Head of caudate nucleus (tissue), 42 donors: ENCODE results near the gene MAOB.
"Not testable (repeated sequence)": the region's sequence is repeated elsewhere in the genome, so short reads cannot be mapped to it uniquely, and the experiment has no call there.

Experiments
- DNase-seq, 42 donors: peaks; one replicate each; pipeline versions ENCODE4 v3.0.0 to v3.0.0-alpha.2; 2020 to 2021; ENCODE audit warnings: mixed read lengths in 7 of 42
- intact Hi-C: fragments of 100-400 bp; cut with DNase I; formaldehyde crosslinking; loops from one replicate; pipeline ENCODE4 v1.15.0; 2022

MAOB gene

DNA sequence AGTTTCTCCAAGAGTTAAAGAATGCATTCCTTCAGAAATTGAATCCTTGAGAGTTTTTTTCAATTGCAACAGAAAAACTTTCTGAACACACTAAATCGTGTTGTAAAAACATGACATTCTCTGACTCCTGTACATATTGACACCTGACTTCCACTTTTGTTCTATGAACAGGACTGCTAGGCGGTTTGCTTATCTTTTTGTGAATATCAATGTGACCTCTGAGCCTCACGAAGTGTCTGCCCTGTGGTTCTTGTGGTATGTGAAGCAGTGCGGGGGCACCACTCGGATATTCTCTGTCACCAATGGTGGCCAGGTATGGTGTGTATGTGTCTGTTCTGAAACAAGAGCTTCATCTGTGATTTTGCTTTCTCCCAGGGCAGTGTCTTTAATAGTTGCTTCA is 154.2 kb downstream of the MAOB start:
- DNase-seq = no peak
- intact Hi-C loops = no loop called here

DNA sequence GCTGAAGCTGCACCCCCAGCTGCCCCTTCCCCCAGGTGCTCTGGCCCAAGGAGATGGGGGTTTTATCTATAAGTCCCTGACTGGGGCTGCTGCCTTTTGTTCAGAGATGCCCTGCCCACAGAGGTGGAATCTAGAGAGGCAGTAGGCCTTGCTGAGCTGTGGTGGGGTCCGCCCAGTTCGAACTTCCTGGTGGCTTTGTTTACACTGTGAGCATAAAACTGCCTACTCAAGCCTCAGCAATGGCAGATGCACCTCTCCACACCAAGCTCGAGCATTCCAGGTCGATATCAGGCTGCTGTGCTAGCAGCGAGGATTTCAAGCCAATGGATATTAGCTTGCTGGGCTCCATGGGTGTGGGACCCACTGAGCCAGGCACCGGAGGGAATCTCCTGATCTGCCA is 155.0 kb downstream of the MAOB start:
- intact Hi-C loops = not testable (repeated sequence)

DNA sequence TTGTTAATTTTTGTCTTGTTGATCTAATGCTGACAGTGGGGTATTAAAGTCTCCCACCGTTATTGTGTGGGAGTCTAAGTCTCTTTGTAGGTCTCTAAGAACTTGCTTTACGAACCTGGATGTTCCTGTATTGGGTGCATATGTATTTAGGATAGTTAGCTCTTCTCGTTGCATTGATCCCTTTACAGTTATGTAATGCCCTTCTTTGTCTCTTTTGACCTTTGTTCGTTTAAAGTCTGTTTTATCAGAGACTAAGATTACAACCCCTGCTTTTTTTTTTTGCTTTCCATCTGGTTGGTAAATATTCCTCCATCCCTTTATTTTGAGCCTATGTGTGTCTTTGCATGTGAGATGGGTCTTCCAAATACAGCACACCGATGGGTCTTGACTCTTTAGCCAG is 157.0 kb downstream of the MAOB start:
- DNase-seq, intact Hi-C loops: not testable (repeated sequence)

More for the DNA sequence above, 155.0 kb downstream of the MAOB start:
- not testable (repeated sequence) for DNase-seq

DNA sequence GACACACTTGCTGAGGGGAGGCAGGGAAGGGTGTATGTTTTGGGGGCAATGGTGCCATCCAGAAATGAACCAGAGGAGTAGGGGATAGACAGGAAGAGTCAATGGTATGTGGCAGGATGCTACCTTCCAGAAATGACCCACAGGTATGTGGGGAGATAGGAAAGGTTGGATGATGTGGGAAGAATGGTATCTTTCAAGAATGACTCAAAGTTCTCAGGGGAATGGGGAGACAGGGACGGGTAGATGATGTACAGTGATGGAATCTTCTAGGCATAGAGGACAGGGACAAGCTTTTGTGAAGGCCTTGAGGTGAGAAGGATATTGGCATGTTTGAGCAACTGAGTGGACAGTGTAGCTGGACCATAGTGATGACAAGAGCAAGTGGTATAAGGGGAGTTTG is 161.3 kb downstream of the MAOB start:
- no peak for DNase-seq
- intact Hi-C loops = no loop called here

DNA sequence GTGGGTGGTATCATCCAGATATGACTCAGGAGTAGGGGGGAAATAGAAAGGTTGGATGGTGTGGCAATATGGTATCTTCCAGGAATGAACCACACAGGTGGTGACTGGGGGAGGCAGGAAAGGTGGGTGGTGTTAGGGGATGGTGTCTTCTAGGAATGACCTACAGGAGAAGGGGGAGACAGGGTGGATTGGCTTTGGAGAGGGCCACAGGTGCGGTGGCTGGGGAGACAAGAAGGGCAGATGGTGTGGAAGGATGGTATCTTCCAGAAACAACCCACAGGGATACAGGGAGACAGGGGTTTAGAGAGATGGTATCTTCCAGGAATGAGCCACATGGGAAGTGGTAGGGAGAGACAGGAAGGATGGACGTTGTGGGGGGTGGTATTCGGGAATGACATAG is 162.2 kb downstream of the MAOB start:
- DNase-seq = no peak
- intact Hi-C loops = no loop called here

DNA sequence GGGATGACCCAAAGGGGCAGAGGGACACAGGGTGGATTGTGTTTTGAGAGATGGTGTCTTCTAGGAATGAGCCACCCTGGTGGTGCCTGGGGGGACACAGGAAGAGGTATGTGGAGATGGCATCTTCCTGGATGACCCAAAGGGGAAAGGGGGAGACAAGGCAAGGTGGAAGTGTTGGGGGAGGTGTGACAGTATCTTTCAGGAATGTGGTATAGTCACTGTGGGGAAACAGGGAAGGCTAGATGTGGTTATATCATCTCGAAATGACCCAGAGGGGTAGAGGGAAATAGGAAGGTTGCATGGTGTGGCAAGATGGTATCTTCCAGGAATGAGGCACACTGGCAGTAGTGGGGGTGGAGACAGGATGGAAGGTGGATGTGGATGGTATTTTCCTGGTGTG is 163.3 kb downstream of the MAOB start:
- DNase-seq = no peak
- intact Hi-C loops = no loop called here

DNA sequence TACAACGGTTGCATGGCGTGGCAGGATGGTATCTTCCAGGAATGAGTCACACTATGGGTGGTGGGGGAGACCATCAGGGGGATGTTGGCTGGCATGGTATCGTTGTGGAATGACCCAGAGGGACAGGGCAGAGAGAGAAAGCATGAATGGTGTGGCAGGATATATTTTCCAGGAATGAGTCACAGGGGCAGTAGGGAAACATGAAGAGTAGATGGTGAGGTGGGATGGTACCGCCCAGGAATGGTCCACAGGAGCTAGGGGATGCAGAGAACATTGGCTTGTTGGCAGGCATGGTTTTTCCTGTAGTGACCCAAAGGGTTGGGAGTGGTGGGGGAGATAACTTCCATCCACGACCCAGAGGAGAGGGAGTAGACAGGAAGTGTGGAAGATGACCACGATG is 163.7 kb downstream of the MAOB start:
- intact Hi-C loops = no loop called here
- no peak for DNase-seq

DNA sequence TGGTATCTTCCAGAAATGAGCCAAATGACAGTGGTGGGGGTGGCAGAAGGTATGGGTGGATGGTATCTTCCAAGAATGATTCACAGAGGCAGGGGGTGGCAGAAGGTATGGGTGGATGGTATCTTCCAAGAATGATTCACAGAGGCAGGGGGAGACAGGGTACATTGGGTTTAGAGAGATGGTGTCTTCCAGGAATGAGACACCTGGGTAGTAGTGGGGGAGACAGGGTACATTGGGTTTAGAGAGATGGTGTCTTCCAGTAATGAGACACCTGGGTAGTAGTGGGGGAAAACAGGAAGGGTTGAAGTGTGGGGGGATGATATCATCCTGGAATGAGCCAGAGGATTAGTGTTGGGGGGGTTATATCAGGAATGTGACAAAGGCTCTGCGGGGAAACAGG is 164.2 kb downstream of the MAOB start:
- intact Hi-C loops = no loop called here
- no peak for DNase-seq

DNA sequence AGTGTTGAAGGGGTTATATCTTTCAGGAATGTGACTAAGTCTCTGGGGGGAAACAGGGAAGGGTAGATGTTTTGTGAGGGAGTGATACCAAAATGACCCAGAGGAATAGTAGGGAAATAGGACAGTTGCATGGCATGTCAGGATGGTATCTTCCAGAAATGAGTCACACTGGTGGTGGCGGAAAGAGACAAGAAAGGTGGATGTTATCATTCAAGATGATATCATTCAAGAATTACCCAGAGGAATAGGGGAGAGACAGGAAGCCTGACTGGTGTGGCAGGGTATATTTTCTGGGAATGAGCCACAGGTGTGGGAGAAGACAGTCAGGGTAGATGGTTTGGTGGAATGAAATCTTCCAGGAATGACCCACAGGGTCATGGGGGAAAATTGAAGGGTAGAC is 165.1 kb downstream of the MAOB start:
- DNase-seq = no peak
- intact Hi-C loops = no loop called here

DNA sequence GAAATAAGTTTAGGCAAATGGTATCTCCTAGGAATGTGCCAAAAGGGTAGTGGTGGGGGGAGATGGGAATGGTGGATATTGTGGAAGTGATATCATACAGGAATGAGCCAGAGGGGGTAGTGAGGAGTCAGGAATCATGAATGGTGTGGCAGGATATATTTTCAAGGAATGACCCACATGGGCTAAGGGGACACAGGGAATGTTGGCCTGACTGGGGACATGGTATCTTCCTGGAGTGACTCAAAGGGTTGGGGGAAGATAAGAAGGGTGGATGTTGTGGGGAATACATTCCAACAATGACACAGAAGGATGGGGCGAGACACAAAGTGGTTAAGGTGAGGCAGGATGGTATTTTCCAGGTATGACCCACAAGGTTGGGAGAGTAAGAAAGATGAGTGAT is 165.6 kb downstream of the MAOB start:
- intact Hi-C loops = no loop called here
- DNase-seq = no peak
